Measurements from ENCODE around the gene TRIM72. TPM values are rescaled to one million over a fixed set of nuclear protein-coding genes. Genes with fewer than 3 reads are reported as not detected.
"Not testable (repeated sequence)": the region's sequence is repeated elsewhere in the genome, so short reads cannot be mapped to it uniquely, and the experiment has no call there.

The TRIM72 gene
- total RNA-seq, 1 donor from 2014 or later = 2.4 TPM

DNA sequence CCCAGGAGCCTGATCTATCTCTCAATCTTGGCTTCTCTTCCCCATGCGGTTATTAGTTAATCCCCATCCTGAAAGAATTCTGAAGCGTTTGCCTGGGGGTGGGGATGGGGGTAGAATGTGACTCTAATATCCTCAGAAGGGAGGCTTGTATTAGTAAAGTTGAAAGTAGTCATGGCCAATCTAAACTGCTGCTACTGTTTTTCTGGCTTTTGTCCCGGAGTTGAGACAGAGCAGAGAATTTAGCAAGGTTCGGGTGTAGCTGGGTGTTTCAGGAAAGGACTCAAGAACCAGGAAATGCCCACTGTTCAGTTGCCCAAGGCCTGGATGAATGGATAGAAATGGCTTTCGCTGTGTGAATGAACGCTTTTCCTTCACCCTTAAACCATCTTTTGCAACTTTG lies 28.3 kb downstream of the TRIM72 start:
- no peak for DNase-seq (ENCODE audit: low spot score)
- intact Hi-C loops (cut with DNase I) = no loop called here

DNA sequence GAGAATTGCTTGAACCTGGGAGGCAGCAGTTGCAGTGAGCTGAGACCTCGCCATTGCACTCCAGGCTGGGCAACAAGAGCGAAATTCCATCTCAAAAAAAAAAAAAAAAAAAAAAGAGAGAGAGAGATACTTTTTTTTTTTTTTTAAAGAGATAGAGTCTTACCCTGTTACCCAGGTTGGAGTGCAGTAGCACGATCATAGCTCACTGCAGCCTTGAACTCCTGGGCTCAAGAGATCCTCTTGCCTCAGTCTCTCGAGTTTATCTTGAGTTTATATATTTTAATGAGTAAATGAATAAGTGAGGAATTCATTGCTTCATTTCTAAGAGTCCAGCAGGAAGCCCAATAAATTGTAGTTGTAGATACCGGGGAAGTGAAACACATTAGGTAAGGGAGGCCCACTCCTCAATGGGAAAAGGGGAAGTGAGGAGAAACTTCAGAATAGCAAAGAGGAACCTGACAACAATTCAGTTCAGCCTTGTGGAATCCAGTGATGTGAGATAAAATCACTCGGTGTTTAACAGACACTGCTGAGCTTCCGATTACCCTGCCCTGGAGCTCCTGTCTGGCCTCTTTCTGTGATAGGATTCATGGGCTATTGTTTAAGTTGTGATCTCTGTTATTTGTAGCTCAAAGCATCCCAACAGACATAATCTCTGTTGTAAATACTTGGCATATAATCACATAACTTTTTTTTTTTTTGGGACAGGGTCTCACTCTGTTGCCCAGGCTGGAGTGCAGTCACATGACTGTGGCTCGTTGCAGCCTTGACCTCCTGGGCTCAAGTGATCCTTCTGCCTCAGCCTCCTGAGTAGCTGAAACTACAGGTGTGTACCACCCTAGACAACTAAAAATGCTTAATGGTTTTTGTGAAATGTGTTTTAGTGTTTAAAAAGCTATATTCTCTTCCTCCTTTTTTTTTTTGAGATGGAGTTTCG lies 30.1 kb downstream of the TRIM72 start:
- intact Hi-C loops (cut with DNase I) = no loop called here
- no peak for DNase-seq (ENCODE audit: low spot score)

DNA sequence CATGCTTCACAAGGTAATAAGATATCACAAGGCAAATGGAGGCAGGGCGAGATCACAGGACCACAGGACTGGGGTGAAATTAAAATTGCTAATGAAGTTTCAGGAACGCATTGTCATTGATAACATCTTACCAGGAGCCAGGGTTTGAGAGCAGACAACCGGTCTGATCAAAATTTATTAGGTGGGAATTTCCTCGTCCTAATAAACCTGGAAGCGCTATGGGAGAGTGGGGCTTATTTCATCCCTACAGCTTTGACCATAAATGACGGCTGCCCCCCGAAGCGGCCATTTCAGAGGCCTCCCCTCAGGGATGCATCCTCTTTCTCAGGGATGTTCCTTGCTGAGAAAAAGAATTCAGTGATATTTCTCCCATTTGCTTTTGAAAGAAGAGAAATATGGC lies 31.7 kb downstream of the TRIM72 start:
- DNase-seq (ENCODE audit: low spot score); intact Hi-C loops (cut with DNase I): not testable (repeated sequence)

DNA sequence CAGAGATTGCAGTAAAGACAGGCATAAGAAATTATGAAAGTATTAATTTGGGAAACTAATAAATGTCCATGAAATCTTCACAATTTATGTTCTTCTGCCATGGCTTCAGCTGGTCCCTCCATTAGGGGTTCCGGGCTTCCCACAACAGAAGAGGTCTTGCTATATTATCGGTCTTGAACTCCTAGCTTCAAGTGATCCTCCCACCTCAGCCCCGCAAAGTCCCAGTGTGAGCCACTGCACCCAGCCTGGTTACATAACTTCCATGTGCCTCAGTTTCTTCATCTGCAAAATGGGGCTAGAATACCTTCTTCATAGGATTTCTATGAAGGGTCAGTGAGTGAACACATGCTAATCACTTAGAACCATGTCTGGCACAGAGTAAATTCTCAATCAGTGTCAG lies 32.4 kb downstream of the TRIM72 start:
- intact Hi-C loops (cut with DNase I) = no loop called here

DNA sequence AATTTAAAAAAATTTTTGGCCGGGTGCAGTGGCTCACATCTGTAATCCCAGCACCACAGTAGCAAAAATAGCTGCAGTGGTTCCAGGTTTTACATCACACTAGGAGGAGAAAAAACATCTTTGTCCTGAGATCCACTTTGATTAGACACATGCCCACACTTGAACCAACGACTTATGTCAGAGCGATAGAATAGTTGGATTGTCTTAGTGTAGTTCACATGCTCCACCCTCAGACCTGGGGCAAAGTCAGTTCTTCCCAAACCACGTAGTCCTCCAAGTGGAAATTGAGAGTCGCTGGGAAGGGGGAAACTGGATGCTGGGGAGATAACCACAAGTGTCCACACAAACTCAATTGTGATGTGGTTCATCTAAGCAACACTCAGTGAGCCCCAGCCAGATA lies 34.4 kb downstream of the TRIM72 start:
- intact Hi-C loops (cut with DNase I) = no loop called here

More for the DNA sequence above, 32.4 kb downstream of the TRIM72 start:
- no peak for DNase-seq (ENCODE audit: low spot score)

DNA sequence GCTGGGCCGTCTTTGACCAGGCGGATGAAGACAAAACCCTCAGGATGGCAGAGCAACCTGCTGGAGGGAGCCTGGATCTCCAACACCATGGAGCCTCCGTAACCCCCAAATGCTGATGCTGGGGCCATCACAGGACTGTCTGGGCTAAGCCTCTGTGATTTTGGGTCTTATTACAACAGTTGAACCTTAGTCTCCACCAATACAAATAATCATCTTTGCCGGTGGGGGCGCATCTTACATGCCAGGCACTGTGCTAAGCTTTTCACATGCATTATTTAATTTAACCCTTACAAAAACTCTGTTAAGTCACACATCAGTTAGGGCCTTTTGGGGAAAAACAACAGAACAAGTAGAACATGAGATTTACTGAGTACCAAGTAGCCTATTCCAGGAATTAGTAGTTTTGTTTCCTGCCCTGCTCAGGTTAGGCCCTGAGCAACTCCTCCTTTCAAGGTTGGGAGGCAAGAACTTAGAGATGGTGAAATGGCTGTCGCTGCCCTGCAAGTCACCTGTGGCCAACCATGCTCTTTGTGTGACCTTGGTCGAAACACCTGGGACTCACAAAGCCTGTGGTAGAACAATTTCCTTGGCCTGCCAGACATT lies 37.0 kb downstream of the TRIM72 start:
- no peak for DNase-seq (ENCODE audit: low spot score)
- intact Hi-C loops (cut with DNase I) = no loop called here

More for the DNA sequence above, 34.4 kb downstream of the TRIM72 start:
- no peak for DNase-seq (ENCODE audit: low spot score)

DNA sequence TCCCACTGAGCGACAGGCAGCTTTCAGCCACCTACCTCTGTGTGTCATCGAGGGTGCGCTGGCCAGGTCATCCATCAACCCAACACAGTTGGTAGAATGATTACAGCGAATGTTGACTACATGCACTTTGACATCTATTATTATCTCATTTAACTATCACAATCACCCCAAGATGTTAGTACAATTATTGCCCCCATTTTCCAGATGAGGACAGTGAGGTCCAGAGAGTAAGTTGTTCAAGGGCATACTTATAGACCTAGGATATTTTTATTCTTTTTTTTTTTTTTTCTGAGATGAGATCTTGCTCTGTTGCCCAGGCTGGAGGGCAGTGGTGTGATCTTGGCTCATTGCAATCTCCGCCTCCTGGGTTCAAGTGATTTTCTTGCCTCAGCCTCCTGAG lies 37.5 kb downstream of the TRIM72 start:
- DNase-seq (ENCODE audit: low spot score) = no peak
- intact Hi-C loops (cut with DNase I) = no loop called here

DNA sequence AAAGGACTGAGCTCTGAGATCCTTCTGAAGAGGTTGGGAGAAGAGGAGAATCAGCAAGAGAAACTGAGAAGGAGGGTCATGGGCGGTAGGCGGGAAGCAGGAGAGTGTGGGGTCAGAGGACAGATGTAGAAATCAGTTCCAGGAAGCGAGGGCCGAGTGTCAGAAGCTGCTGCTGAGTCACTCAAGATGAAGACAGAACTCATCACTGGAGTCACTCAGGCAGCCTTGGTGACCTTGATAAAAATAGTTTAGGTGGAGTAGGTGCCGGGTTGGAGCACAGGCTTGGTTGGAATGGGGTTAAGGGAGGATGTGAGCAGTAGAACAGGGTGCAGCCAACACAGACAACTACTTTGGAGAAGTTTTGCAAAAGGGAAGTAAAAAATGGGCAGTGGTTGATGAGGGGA lies 39.7 kb downstream of the TRIM72 start:
- intact Hi-C loops (cut with DNase I) = no loop called here

DNA sequence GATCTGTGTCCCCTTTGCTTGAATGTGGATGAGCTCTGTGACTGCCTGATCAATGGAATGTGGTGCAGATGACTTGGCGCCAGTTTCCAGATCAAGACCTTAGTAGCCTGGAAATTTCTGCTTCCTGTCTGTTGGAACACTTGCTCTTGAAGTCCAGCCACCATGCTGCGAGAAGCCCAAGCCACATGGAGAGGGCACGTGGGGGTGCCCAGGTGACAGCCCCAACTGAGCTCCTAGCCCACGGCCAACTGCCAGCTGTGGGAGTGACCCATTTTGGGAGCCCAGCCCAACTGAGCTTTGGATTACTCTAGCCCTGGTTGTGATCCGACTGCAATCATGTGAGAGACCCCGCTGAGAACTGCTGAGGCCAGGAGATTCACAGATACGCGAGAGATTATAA lies 42.5 kb downstream of the TRIM72 start:
- no peak for DNase-seq (ENCODE audit: low spot score)
- intact Hi-C loops (cut with DNase I) = no loop called here

More for the DNA sequence above, 39.7 kb downstream of the TRIM72 start:
- peak; percentile 87 for DNase-seq (ENCODE audit: low spot score)

DNA sequence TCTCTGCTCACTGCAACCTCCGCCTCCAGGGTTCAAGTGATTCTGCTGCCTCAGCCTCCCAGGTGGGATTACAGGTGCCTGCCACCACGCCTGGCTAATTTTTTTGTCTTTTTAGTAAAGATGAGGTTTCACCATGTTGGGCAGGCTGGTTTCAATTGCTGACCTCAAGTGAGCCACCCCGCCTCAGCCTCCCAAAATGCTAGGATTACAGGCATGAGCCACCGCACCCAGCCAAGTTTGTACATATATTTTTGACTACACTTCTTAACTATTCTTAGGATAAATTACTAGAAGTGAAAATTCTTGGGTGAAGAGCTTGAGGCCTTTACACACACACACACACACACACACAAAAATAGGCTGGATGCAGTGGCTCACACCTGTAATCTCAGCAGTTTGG lies 44.4 kb downstream of the TRIM72 start:
- peak; percentile 19 for DNase-seq (ENCODE audit: low spot score)
- intact Hi-C loops (cut with DNase I) = no loop called here

DNA sequence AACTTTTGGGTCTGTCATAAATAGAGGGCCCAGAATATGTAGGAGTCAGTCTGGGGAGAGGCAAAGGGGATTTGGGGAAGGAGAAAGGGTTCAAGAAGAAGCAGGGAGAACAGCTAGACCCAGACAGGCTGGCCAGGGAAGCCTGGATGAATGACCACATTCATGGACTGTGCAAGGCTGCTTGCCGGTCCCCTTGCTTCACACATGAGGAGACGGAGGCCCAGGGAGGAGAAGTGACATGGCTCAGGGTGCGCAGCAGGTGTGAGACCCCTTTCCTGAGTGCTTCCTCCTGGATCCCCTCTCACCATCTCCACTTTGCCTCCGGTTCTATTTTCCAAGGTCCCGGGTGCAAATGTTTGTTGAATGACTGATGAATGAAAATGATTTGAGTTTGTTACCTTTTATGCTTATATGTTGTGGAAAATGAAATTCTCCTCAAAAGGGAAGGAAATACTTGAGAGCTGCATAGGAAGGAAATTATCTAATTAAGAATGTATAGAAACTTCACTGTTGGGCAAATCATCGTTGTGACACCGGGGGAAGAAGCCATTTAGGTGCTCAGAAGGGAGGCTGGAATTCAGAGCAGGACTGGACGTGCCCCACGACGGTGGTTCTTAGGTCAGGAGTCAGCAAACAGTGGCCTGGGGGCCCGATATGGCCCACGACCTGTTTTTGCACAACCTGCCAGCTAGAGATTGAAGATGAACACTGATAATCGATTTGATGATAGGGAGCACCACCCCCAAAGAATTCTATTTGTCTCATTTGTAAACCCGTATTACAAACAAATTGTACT lies 46.4 kb downstream of the TRIM72 start:
- peak; percentile 67 for DNase-seq (ENCODE audit: low spot score)
- intact Hi-C loops (cut with DNase I) = no loop called here

DNA sequence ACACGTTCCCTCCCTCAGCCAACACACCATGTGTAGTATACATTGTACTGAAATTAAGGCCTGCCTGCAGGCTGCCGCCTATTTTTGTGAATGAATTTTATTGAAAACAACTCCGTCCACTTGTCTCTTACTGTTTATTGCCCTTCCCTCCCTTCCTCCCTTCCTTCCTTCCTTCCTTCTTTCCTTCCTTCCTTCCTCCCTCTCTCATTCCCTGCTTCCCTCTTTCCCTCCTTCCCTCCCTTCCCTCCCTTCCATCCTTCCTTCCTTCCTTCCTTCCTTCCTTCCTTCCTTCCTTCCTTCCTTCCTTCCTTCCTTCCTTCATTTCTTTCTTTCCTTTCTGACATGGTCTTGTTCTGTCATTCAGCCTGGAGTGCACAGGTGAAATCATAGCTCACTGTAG lies 48.2 kb downstream of the TRIM72 start:
- intact Hi-C loops (cut with DNase I) = no loop called here
- no peak for DNase-seq (ENCODE audit: low spot score)

DNA sequence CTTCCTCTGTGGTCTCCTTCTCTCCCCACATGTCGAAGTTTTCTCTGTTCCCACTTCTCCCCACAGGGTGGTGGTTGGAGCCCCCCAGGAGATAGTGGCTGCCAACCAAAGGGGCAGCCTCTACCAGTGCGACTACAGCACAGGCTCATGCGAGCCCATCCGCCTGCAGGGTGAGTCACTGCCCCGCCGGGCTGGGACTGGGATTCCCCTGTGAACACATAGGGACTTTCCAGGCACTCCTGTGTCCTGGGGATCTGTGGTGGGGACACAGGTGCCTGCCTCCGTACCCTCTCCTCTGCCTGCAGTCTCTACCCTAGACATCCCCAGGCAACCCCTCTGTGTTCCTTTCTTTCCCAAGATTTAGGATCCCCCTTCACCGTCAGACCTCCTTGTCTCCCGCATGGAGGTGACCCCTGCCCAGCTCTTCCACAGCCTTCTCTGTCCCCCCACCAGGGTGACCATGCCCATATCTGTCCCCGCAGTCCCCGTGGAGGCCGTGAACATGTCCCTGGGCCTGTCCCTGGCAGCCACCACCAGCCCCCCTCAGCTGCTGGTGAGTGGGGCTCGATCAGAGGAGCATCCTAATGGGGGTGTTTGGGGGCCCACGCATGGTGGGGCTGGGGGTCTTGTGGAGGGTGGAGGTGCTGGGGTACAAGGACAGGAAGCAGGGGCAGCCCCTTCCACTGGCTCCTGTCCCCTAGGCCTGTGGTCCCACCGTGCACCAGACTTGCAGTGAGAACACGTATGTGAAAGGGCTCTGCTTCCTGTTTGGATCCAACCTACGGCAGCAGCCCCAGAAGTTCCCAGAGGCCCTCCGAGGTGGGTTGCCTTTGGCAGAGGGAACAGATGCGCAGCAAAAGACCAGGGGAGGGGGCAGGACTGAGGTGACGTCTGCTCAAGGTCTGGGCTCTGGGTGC lies 51.7 kb downstream of the TRIM72 start:
- peak; percentile 43 for DNase-seq (ENCODE audit: low spot score)
- intact Hi-C loops (cut with DNase I) = no loop called here

DNA sequence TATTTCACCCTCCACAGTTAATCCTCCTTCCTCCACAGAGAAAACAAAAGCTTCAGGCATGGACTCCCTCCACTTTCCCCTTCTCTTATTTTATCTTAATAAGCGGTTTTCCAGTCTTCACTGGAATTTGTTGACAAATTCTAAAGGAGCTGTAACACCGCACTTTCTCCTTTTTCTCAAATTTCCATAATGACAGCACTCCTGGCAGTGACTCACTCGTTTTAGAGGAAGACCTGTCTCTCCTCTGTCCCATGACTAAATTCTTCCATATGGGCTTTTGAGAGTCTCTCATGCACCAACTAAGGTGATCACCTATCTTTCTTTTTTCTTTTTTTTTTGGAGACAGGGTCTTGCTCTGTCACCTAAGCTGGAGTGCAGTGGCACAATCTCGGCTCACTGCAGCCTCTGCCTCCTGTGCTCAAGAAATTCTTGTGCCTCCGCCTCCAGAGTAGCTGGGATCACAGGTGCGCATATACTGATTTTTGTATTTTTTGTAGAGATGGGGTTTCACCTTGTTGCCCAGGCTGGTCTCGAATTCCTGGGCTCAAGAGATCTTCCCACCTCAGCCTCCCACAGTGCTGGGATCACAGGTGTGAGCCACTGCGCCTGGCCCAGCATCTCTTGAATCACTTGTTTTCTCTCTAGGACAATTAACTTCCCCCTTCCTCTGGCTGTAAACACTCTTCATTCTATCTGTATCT lies 53.6 kb downstream of the TRIM72 start:
- peak; percentile 14 for DNase-seq (ENCODE audit: low spot score)
- intact Hi-C loops (cut with DNase I) = no loop called here

DNA sequence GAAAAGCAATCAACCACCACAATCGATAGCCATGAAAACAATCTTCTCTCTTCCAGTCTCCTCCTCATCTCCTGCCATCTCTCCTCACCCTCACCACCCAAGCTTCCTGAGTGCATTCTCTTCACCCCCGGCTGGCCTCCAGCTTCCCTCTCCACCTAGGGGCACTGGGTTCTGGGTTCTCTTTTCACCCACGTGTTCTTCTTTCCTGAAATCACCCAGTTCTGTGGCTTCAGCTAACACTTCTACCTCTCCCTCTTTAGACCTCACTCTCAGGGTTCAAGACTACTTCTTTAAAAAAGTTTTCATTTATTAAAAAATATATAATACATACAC lies 54.1 kb downstream of the TRIM72 start:
- intact Hi-C loops (cut with DNase I) = no loop called here

DNA sequence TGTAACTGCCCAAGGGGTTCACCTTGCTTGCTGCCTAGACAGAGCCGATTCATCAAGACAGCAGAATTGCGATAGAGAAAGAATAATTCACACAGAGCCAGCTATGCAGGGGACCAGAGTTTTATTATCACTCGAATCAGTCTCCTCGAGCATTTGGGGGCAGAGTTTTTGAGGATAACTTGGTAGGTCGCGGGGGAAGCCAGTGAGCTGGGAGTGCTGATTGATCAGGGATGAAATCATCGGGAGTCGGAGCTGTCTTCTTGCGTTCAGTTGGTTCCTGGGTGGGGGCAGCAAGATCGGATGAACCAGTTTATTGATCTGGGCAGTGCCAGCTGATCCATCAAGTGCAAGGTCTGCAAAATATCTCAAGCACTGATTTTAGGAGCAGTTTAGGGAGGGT lies 55.0 kb downstream of the TRIM72 start:
- DNase-seq (ENCODE audit: low spot score) = peak; percentile 31
- intact Hi-C loops (cut with DNase I) = no loop called here

More for the DNA sequence above, 54.1 kb downstream of the TRIM72 start:
- DNase-seq (ENCODE audit: low spot score) = no peak

DNA sequence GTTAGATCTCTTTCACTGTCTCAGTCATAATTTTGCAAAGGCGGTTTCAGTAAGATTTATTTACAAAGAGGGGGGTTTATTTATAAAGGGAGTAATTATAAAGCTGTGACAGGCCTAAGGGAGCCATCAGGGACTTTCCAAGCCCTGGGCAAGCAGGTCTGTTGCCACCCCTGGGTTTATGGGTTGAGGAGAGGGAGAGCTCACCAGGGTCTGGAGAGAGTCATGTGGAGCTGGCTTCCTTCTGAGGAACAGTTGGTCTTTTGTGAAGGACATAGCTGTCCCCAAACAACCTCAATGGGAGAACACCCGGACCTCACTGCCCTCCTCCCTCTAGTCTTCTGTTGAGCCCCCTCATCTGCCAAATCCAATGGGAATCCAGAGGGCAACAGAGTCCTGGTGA lies 55.6 kb downstream of the TRIM72 start:
- peak; percentile 17 for DNase-seq (ENCODE audit: low spot score)
- intact Hi-C loops (cut with DNase I) = no loop called here

DNA sequence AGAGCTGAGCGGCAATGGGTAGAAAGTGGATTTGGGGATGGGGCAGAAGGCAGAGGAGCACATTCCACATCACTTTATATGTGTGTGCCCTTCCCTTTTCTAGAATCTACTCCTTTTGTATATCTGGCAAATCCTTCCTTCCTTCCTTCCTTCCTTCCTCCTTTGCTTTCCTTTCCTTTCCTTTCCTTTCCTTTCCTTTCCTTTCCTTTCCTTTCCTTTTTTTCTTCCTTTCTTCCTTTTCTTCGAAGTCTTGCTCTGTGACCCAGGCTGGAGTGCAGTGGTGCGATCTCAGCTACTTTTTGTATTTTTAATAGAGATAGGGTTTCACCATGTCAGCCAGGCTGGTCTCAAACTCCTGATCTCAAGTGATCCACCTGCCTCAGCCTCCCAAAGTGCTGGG lies 56.1 kb downstream of the TRIM72 start:
- DNase-seq (ENCODE audit: low spot score); intact Hi-C loops (cut with DNase I): not testable (repeated sequence)

DNA sequence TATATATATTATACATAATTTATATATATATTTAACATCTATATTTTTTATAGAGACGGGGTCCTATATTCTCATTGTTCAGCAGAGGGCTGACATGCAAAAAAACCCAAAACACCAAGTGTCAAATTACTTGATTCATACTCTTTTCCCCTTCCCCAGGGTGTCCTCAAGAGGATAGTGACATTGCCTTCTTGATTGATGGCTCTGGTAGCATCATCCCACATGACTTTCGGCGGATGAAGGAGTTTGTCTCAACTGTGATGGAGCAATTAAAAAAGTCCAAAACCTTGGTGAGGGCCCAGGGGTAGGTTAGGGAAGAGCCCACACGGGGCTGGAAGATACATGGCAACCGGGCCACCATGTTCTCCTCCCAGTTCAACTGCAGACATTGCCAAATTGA lies 56.9 kb downstream of the TRIM72 start:
- intact Hi-C loops (cut with DNase I) = no loop called here

More for the DNA sequence above, 56.9 kb downstream of the TRIM72 start:
- no peak for DNase-seq (ENCODE audit: low spot score)

Measured in cardiac septum (tissue), 1 donor.